ENCODE data around the gene GAGE12D. TPM values are rescaled to one million over a fixed set of nuclear protein-coding genes. Genes with fewer than 3 reads are reported as not detected.
A peak's percentile ranks its signal among the peaks of the same experiment; 100 is the strongest.
"Not testable (repeated sequence)": the region's sequence is repeated elsewhere in the genome, so short reads cannot be mapped to it uniquely, and the experiment has no call there.

Gene GAGE12D, protein sequence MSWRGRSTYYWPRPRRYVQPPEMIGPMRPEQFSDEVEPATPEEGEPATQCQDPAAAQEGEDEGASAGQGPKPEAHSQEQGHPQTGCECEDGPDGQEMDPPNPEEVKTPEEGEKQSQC
- total RNA-seq: not detected
- long read RNA-seq: 0 reads

DNA sequence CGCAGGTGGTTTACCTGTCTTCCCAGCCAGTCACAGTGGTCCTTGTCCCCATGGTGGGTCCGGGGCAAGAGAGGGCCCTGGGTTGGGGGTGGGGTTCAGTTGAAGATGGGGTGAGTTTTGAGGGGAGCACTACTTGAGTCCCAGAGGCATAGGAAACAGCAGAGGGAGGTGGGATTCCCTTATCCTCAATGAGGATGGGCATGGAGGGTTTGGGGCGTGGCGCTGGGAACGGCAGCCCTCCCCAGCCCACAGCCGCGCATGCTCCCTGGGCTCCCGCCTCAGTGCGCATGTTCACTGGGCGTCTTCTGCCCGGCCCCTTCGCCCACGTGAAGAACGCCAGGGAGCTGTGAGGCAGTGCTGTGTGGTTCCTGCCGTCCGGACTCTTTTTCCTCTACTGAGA, at the start of gene GAGE12D:
TSS of gene GAGE12D (plus strand) at position 301 of the 400 bp plus-strand sequence. CDS start 1,155 bp downstream, outside the sequence.
- intact Hi-C loops (cut with DNase I); DNase-seq; ATAC-seq: not testable (repeated sequence)

DNA sequence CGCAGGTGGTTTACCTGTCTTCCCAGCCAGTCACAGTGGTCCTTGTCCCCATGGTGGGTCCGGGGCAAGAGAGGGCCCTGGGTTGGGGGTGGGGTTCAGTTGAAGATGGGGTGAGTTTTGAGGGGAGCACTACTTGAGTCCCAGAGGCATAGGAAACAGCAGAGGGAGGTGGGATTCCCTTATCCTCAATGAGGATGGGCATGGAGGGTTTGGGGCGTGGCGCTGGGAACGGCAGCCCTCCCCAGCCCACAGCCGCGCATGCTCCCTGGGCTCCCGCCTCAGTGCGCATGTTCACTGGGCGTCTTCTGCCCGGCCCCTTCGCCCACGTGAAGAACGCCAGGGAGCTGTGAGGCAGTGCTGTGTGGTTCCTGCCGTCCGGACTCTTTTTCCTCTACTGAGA, 9.7 kb upstream of the GAGE12D start, which contains the start of gene GAGE12C:
TSS of gene GAGE12C (plus strand) at position 301 of the 400 bp plus-strand sequence. CDS start 1,155 bp downstream, outside the sequence.
- DNase-seq; ATAC-seq; intact Hi-C loops (cut with DNase I): not testable (repeated sequence)

DNA sequence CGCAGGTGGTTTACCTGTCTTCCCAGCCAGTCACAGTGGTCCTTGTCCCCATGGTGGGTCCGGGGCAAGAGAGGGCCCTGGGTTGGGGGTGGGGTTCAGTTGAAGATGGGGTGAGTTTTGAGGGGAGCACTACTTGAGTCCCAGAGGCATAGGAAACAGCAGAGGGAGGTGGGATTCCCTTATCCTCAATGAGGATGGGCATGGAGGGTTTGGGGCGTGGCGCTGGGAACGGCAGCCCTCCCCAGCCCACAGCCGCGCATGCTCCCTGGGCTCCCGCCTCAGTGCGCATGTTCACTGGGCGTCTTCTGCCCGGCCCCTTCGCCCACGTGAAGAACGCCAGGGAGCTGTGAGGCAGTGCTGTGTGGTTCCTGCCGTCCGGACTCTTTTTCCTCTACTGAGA, 9.5 kb downstream of the GAGE12D start, which contains the start of gene GAGE12E:
TSS of gene GAGE12E (plus strand) at position 301 of the 400 bp plus-strand sequence. CDS start 1,155 bp downstream, outside the sequence.
- DNase-seq; intact Hi-C loops (cut with DNase I); ATAC-seq: not testable (repeated sequence)

DNA sequence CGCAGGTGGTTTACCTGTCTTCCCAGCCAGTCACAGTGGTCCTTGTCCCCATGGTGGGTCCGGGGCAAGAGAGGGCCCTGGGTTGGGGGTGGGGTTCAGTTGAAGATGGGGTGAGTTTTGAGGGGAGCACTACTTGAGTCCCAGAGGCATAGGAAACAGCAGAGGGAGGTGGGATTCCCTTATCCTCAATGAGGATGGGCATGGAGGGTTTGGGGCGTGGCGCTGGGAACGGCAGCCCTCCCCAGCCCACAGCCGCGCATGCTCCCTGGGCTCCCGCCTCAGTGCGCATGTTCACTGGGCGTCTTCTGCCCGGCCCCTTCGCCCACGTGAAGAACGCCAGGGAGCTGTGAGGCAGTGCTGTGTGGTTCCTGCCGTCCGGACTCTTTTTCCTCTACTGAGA, 19.0 kb downstream of the GAGE12D start, which contains the start of gene GAGE12F:
TSS of gene GAGE12F (plus strand) at position 301 of the 400 bp plus-strand sequence. CDS start 1,155 bp downstream, outside the sequence.
- intact Hi-C loops (cut with DNase I); ATAC-seq; DNase-seq: not testable (repeated sequence)

DNA sequence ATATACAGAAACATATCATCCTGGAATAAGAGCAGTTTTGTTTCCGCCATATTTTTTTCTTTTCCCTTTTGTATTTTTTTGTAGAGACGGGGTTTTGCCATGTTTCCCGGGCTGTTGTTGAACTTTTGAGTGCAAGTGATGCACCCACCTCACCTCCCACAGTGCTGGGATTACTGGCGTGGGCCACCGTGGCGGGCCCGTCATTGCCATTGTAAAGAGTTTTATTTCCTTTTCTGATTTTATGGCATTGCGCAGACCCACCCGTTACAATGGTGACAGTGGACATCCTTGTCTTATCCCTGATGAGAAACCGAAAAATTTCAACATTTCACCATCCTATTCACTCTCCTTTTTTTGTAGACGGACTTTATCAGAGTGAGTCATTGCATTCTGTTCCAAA, 27.2 kb downstream of the GAGE12D start:
- DNase-seq; intact Hi-C loops (cut with DNase I); ATAC-seq: not testable (repeated sequence)

DNA sequence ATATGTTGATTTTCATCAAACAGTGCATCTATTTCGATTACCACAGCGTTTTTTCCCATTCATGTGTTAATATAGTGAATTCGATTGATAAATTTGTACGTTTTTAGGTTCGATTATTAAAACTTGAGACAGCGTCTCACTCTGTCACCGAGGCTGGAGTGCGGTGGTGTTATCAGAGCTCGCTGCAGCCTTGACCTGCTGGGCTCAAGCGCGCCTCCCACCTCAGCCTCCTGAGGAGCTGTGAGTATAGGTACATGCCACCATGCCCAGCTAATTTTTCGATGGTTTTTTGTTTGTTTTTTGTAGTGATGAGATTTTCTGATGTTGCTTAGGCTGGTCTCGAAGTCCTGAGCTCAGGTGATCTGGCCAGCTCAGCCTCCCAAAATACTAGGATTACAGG, 27.6 kb downstream of the GAGE12D start:
- ATAC-seq; intact Hi-C loops (cut with DNase I); DNase-seq: not testable (repeated sequence)

DNA sequence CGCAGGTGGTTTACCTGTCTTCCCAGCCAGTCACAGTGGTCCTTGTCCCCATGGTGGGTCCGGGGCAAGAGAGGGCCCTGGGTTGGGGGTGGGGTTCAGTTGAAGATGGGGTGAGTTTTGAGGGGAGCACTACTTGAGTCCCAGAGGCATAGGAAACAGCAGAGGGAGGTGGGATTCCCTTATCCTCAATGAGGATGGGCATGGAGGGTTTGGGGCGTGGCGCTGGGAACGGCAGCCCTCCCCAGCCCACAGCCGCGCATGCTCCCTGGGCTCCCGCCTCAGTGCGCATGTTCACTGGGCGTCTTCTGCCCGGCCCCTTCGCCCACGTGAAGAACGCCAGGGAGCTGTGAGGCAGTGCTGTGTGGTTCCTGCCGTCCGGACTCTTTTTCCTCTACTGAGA, 28.6 kb downstream of the GAGE12D start, which contains the start of gene GAGE12G:
TSS of gene GAGE12G (plus strand) at position 301 of the 400 bp plus-strand sequence. CDS start 1,155 bp downstream, outside the sequence.
- intact Hi-C loops (cut with DNase I); DNase-seq; ATAC-seq: not testable (repeated sequence)

DNA sequence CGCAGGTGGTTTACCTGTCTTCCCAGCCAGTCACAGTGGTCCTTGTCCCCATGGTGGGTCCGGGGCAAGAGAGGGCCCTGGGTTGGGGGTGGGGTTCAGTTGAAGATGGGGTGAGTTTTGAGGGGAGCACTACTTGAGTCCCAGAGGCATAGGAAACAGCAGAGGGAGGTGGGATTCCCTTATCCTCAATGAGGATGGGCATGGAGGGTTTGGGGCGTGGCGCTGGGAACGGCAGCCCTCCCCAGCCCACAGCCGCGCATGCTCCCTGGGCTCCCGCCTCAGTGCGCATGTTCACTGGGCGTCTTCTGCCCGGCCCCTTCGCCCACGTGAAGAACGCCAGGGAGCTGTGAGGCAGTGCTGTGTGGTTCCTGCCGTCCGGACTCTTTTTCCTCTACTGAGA, 38.1 kb downstream of the GAGE12D start, which contains the start of gene GAGE12H:
TSS of gene GAGE12H (plus strand) at position 301 of the 400 bp plus-strand sequence. CDS start 1,155 bp downstream, outside the sequence.
- DNase-seq; ATAC-seq; intact Hi-C loops (cut with DNase I): not testable (repeated sequence)

DNA sequence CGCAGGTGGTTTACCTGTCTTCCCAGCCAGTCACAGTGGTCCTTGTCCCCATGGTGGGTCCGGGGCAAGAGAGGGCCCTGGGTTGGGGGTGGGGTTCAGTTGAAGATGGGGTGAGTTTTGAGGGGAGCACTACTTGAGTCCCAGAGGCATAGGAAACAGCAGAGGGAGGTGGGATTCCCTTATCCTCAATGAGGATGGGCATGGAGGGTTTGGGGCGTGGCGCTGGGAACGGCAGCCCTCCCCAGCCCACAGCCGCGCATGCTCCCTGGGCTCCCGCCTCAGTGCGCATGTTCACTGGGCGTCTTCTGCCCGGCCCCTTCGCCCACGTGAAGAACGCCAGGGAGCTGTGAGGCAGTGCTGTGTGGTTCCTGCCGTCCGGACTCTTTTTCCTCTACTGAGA, 47.7 kb downstream of the GAGE12D start, which contains the start of gene GAGE2A:
TSS of gene GAGE2A (plus strand) at position 301 of the 400 bp plus-strand sequence. CDS start 1,155 bp downstream, outside the sequence.
- ATAC-seq; DNase-seq; intact Hi-C loops (cut with DNase I): not testable (repeated sequence)

DNA sequence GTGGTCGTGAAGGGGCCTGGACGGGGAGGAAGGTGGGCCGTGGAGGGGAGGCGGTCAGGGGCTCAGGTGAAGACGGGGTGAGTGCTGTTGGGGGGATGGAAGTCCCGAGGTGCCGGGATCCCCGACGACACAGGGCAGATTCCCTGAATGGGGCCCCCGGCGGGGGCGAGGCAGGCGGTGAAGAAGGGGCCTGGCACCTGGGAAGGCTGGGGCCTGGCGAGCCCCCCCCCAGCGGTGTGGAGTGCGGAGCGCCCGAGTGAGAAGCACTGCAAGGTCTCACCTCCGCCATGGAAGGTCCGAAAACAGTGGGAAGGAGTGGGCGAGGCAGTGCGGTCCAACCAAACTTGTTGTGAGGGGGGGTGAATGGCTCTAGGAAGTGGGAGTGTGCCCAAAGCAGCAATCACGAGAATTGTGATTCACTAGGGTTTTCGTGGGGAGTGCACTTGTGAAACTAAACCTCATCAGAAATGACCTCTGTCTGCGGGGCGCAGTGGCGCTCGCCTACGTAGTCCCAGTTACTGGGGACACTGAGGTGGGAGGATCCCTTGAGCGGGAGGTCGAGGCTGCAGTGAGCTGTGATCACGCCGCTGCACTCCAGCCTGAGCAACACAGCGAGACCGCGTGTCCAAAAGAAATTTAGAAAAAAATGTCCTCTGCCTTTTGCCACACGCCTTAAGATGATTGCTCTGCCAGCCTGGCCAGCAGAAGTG, 48.4 kb downstream of the GAGE12D start:
- DNase-seq: peak; percentile 23
- ATAC-seq; intact Hi-C loops (cut with DNase I): not testable (repeated sequence)

DNA sequence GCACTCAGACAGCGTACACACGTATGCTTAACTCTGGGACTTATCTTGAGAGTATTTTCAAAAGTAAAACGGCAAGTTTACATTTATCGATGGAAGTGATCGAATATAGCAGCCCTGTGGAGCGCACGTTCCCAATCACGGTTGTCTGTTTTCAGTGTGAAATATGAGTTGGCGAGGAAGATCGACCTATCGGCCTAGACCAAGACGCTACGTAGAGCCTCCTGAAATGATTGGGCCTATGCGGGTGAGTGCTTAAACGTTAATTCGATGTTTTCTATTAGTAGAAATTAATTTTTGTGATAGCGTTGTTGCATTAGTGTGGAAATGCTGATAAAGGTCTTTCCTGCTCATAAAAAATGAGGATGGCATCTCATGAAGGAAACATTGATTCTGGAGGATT, 49.0 kb downstream of the GAGE12D start:
- DNase-seq; intact Hi-C loops (cut with DNase I); ATAC-seq: not testable (repeated sequence)

Other genes with a start within 250 kb of the GAGE12D start
- gene GAGE10, start 238.1 kb upstream of the GAGE12D start, total RNA-seq: not detected
- not detected for gene GAGE12J, start 219.7 kb upstream of the GAGE12D start, total RNA-seq
- gene GAGE13, start 210.2 kb upstream of the GAGE12D start, total RNA-seq: not detected
- not detected for gene GAGE12C, start 9.6 kb upstream of the GAGE12D start, total RNA-seq
- not detected for gene GAGE12E, start 9.6 kb downstream of the GAGE12D start, total RNA-seq
- gene GAGE12F, start 19.1 kb downstream of the GAGE12D start, total RNA-seq: not detected
- not detected for gene GAGE12G, start 28.7 kb downstream of the GAGE12D start, total RNA-seq
- gene GAGE12H, start 38.2 kb downstream of the GAGE12D start, total RNA-seq: not detected
- gene GAGE2A, start 47.8 kb downstream of the GAGE12D start, total RNA-seq: not detected
- gene GAGE1, start 57.3 kb downstream of the GAGE12D start, total RNA-seq: not detected
- gene PAGE1, start 154.3 kb downstream of the GAGE12D start, total RNA-seq: not detected